Right forelimb (tissue), 1 donor: Measurements from ENCODE around the gene PXDN.
"Not testable (repeated sequence)": the region's sequence is repeated elsewhere in the genome, so short reads cannot be mapped to it uniquely, and the experiment has no call there.

Experiments
- DNase-seq: peaks from one replicate; pipeline ENCODE4 v3.0.0-alpha.2; 2018

Gene PXDN

GRCh38 chr2:1740716-1741589 lies 3.4 kb downstream of the PXDN start:
- peak; percentile 42 for DNase-seq

GRCh38 chr2:1739961-1740715 lies 4.2 kb downstream of the PXDN start:
- peak; percentile 34 for DNase-seq

- DNase-seq, result peak; percentile 11
These were observed 4.9 kb downstream of the PXDN start for GRCh38 chr2:1739322-1739957.

- peak; percentile 26 for DNase-seq
These were observed 5.5 kb downstream of the PXDN start for GRCh38 chr2:1738646-1739302.

GRCh38 chr2:1738163-1738562 lies 6.2 kb downstream of the PXDN start:
- DNase-seq, result peak; percentile 26

- peak; percentile 28 for DNase-seq
These were observed 7.3 kb downstream of the PXDN start for GRCh38 chr2:1736997-1737480.

- peak; percentile 20 for DNase-seq
These were observed 8.3 kb downstream of the PXDN start for GRCh38 chr2:1736045-1736444.

GRCh38 chr2:1733298-1733697 lies 11.0 kb downstream of the PXDN start:
- not testable (repeated sequence) for DNase-seq

- peak; percentile 67 for DNase-seq
These were observed 12.1 kb downstream of the PXDN start for GRCh38 chr2:1731963-1732768.

GRCh38 chr2:1731447-1731962 lies 12.8 kb downstream of the PXDN start:
- peak; percentile 46 for DNase-seq

- peak; percentile 66 for DNase-seq
These were observed 14.0 kb downstream of the PXDN start for GRCh38 chr2:1730015-1730927.

- no peak for DNase-seq
These were observed 15.1 kb downstream of the PXDN start for GRCh38 chr2:1729242-1729641.

GRCh38 chr2:1728821-1729220 lies 15.5 kb downstream of the PXDN start:
- DNase-seq, result peak; percentile 60

- DNase-seq, result peak; percentile 27
These were observed 16.4 kb downstream of the PXDN start for GRCh38 chr2:1727796-1728474.

- peak; percentile 45 for DNase-seq
These were observed 17.1 kb downstream of the PXDN start for GRCh38 chr2:1727101-1727771.

- no peak for DNase-seq
These were observed 17.8 kb downstream of the PXDN start for GRCh38 chr2:1726558-1726957.

GRCh38 chr2:1724351-1724750 lies 20.0 kb downstream of the PXDN start:
- DNase-seq, result not testable (repeated sequence)

GRCh38 chr2:1723397-1724042 lies 20.8 kb downstream of the PXDN start:
- no peak for DNase-seq

- no peak for DNase-seq
These were observed 21.6 kb downstream of the PXDN start for GRCh38 chr2:1722692-1723091.
